AG09319 (cell line): ENCODE measurements around the gene ZNF682.
"Not testable (repeated sequence)": the region's sequence is repeated elsewhere in the genome, so short reads cannot be mapped to it uniquely, and the experiment has no call there.

Experiments used
- DNase-seq: peaks from one replicate; pipeline ENCODE4 v3.0.0-alpha.2; 2010; ENCODE audit warnings: low read depth; ENCODE audit errors: extremely low read depth
- CTCF ChIP-seq: IDR thresholded peaks from 2 replicates; pipeline ENCODE4 v1.5.1; 2011; ENCODE audit warnings: low read depth, mild to moderate bottlenecking, inconsistent platforms, low read length, moderate library complexity

The ZNF682 gene

GRCh38 chr19:20038358-20039202 is 725 bp downstream of the ZNF682 start:
- no peak for DNase-seq
- TF ChIP-seq CTCF: no peak

GRCh38 chr19:20035935-20036334 is 3.4 kb downstream of the ZNF682 start:
- no peak for DNase-seq
- TF ChIP-seq CTCF: no peak

- DNase-seq: no peak
- no peak for TF ChIP-seq CTCF
These were observed 10.7 kb downstream of the ZNF682 start for GRCh38 chr19:20028611-20029010.

- DNase-seq: no peak
- no peak for TF ChIP-seq CTCF
These were observed 33.6 kb downstream of the ZNF682 start for GRCh38 chr19:20005741-20006140.

- no peak for DNase-seq
- peak; percentile 42 for TF ChIP-seq CTCF
These were observed 41.5 kb downstream of the ZNF682 start for GRCh38 chr19:19997656-19998268.

GRCh38 chr19:19966862-19967261 is 72.4 kb downstream of the ZNF682 start:
- no peak for DNase-seq
- no peak for TF ChIP-seq CTCF

GRCh38 chr19:19966126-19966525 is 73.2 kb downstream of the ZNF682 start:
- DNase-seq: not testable (repeated sequence)
